Stimulated activated CD4-positive, alpha-beta T cell treated with anti-CD3 and anti-CD28 coated beads, Interleukin-4, amount 100 ng/mL, for 1 hour (primary cell): ENCODE measurements around the gene EIF3F.

Experiments
- DNase-seq: peaks from one replicate; pipeline ENCODE4 v3.0.0-alpha.2; 2020

The EIF3F gene

GRCh38 chr11:8040261-8040920, 53.3 kb downstream of the EIF3F start:
- no peak for DNase-seq

- DNase-seq: no peak
Measured at GRCh38 chr11:8040921-8041285, 53.8 kb downstream of the EIF3F start.

GRCh38 chr11:8041576-8041975, 54.4 kb downstream of the EIF3F start:
- DNase-seq: no peak

GRCh38 chr11:8043756-8044155, 56.6 kb downstream of the EIF3F start:
- DNase-seq: no peak

- no peak for DNase-seq
Measured at GRCh38 chr11:8045839-8046238, 58.7 kb downstream of the EIF3F start.

- no peak for DNase-seq
Measured at GRCh38 chr11:8047382-8047781, 60.2 kb downstream of the EIF3F start.

- no peak for DNase-seq
Measured at GRCh38 chr11:8049084-8049483, 61.9 kb downstream of the EIF3F start.
